Measurements from ENCODE around the gene ANXA6. TPM values are rescaled to one million over a fixed set of nuclear protein-coding genes. Genes with fewer than 3 reads are reported as not detected.

Gene ANXA6
- total RNA-seq, 2 donors from 2014 or later, result 21.2 to 39.8 TPM

DNA sequence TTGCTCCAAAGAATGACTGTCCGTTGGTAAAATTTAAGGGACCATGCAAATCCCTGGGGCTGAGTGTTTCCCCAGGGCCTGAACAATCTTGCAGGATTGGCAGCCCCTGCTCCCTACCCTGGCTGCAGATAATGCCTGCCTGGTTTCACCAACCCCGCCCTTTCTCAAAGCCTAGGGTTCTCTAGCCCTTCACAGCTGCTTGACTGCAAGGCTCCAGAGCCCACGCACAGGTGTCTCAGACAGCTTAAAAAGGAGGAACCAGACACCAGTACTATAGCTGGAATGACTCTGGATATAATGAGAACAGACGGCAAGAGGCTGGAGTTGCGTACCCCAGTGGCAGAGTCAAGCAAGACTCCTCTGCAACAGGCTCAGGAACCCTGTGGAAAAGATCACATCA, 51.5 kb downstream of the ANXA6 start:
- H3K27ac ChIP-seq, result peak overlapping the region; percentile 72
- peak overlapping the region in 1 of 2 donors; percentile 39 for H3K9ac ChIP-seq (ENCODE audit: low read depth in 2 of 2, low read length in 2 of 2)
- intact Hi-C loops (cut with DNase I), result no loop called here
- H3K4me3 ChIP-seq, result no peak overlapping the region
- TF ChIP-seq, protein P1, sequence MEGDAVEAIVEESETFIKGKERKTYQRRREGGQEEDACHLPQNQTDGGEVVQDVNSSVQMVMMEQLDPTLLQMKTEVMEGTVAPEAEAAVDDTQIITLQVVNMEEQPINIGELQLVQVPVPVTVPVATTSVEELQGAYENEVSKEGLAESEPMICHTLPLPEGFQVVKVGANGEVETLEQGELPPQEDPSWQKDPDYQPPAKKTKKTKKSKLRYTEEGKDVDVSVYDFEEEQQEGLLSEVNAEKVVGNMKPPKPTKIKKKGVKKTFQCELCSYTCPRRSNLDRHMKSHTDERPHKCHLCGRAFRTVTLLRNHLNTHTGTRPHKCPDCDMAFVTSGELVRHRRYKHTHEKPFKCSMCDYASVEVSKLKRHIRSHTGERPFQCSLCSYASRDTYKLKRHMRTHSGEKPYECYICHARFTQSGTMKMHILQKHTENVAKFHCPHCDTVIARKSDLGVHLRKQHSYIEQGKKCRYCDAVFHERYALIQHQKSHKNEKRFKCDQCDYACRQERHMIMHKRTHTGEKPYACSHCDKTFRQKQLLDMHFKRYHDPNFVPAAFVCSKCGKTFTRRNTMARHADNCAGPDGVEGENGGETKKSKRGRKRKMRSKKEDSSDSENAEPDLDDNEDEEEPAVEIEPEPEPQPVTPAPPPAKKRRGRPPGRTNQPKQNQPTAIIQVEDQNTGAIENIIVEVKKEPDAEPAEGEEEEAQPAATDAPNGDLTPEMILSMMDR (IDR thresholded peaks at IDR 0.05), result no peak
- no peaks in the 10 kb centered on the region for H3K9me3 ChIP-seq
- H3K4me1 ChIP-seq, result peaks cover 13% of the 10 kb centered on the region
- no peaks in the 10 kb centered on the region for H3K27me3 ChIP-seq
- H3K36me3 ChIP-seq, result no peaks in the 10 kb centered on the region
- DNase-seq, result no peak

DNA sequence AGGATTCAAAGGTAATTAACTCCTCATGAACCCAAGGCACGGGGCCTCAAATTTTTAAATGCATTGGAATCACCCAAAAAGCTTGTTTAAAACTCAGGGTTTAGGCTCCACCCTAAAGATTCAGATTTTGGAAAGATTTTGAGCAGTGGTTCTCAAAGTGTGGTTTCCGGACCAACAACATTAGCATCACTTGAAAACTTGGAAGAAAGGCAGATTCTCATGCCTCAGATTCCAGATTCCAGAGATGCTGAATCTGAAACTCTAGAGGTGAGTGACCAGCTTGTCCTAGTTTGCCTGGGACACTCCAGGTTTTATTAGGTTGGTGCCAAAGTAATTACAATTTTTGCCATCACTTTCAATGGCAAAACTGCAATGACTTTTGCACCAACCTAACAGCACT, 52.0 kb downstream of the ANXA6 start:
- H3K27ac ChIP-seq, result no peak overlapping the region
- TF ChIP-seq, protein P1 (IDR thresholded peaks at IDR 0.05), result no peak
- intact Hi-C loops (cut with DNase I), result no loop called here

DNA sequence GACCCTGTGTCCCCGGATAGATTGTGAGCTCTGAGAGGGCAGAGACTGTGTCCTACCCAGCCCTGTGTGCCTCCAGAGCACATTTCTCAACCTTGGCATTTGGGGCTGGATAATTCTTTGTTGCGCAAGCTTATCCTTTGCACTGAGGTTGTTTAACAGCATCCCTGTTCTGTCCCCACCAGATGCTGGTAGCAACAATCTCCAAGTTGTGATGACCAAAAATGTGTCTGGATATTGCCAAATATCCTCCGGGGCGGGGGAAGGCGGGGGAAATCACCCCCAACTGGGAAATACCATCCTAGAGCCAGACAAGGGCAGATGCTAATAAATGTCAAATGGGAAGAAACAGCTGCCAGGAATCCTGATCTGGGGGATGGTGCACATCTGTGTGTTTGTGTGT, 52.8 kb downstream of the ANXA6 start:
- TF ChIP-seq, protein P1 (IDR thresholded peaks at IDR 0.05), result no peak
- peaks cover 13% of the 10 kb centered on the region for H3K4me1 ChIP-seq
- DNase-seq, result peak; percentile 58
- no peak overlapping the region for H3K9ac ChIP-seq (ENCODE audit: low read depth in 2 of 2, low read length in 2 of 2)
- H3K27ac ChIP-seq, result peak overlapping the region; percentile 39
- no peaks in the 10 kb centered on the region for H3K27me3 ChIP-seq
- no peak overlapping the region for H3K4me3 ChIP-seq
- intact Hi-C loops (cut with DNase I), result no loop called here
- no peaks in the 10 kb centered on the region for H3K36me3 ChIP-seq
- no peaks in the 10 kb centered on the region for H3K9me3 ChIP-seq

More for the DNA sequence above, 52.0 kb downstream of the ANXA6 start:
- Histone ChIP-seq H3K36me3 (no peaks in the 10 kb centered on the region), H3K9me3 (no peaks in the 10 kb centered on the region), H3K4me1 (peaks cover 13% of the 10 kb centered on the region), H3K27me3 (no peaks in the 10 kb centered on the region), H3K9ac (ENCODE audit: low read depth in 2 of 2, low read length in 2 of 2) (peak overlapping the region in 1 of 2 donors; percentile 39), H3K4me3 (no peak overlapping the region)
- DNase-seq, result no peak

DNA sequence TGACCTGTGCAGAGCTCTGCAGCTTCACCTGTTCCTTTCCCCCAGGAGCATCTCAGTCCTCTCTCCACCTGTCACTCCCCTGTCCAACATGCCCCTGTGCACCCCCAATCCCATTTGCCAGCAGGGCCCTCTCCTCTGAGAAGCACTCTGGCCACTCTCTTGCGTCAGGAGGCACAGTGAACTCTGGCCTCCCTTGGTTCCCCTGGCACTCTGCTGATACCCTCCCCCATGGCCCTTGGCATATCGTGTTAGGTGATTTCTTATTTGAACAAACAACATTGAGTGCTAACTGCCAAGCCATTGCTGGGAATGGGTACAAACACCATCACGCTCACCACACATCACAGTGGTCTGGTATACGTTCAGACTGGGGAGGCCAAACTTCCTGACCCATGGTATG, 55.8 kb downstream of the ANXA6 start:
- intact Hi-C loops (cut with DNase I), result no loop called here
- Histone ChIP-seq H3K27me3 (no peaks in the 10 kb centered on the region), H3K36me3 (no peaks in the 10 kb centered on the region), H3K9me3 (no peaks in the 10 kb centered on the region), H3K4me3 (no peak overlapping the region), H3K27ac (no peak overlapping the region), H3K9ac (ENCODE audit: low read depth in 2 of 2, low read length in 2 of 2) (peak overlapping the region in 1 of 2 donors; percentile 51), H3K4me1 (peaks cover 21% of the 10 kb centered on the region)
- no peak for DNase-seq
- TF ChIP-seq, protein P1 (IDR thresholded peaks at IDR 0.05), result no peak

DNA sequence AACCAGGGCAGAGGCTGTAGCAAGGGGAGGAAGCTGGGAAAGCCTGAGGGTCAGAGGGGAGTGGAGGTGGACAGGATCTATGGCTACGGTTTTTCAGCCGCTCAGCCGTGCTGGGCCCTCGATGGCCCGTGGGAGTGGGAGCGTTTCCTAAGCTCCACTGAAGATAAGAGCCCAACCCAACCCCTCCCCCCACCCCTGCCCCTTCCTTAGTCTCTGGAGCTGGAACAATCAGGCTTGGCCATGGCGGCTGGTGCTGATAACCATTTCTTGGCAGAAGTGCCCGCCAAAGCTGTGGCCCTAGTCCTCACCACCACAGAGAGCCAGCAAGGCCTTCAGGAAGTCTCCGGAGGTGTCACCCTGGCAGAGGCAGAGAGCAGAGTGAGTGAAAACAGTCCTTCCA, 56.4 kb downstream of the ANXA6 start:
- no peaks in the 10 kb centered on the region for H3K9me3 ChIP-seq
- intact Hi-C loops (cut with DNase I), result no loop called here
- H3K36me3 ChIP-seq, result no peaks in the 10 kb centered on the region
- DNase-seq, result no peak
- TF ChIP-seq, protein P1 (IDR thresholded peaks at IDR 0.05), result no peak
- H3K27ac ChIP-seq, result peak overlapping the region; percentile 75
- peaks cover 21% of the 10 kb centered on the region for H3K4me1 ChIP-seq
- no peaks in the 10 kb centered on the region for H3K27me3 ChIP-seq
- peak overlapping the region in 1 of 2 donors; percentile 64 for H3K9ac ChIP-seq (ENCODE audit: low read depth in 2 of 2, low read length in 2 of 2)
- no peak overlapping the region for H3K4me3 ChIP-seq
